Measurements from ENCODE around the gene CHD8. TPM values are rescaled to one million over a fixed set of nuclear protein-coding genes. Genes with fewer than 3 reads are reported as not detected.

CHD8 gene
- total and polyA plus RNA-seq, 10 of the 15 experiments (the other 5 are each of a cell fraction or from before 2014, with no cell fraction given), result 20.2 to 79.5 (median 35.5) TPM

- TF ChIP-seq NR2C1 (IDR thresholded peaks at IDR 0.05) (no peak), RAD51 (IDR thresholded peaks at IDR 0.05) (no peak), CREB1 (IDR thresholded peaks at IDR 0.05; ENCODE audit: low read depth) (no peak), TARDBP (IDR thresholded peaks at IDR 0.05; ENCODE audit: borderline replicate concordance) (no peak), DPF2 (IDR thresholded peaks at IDR 0.05) (no peak), ZNF24 (IDR thresholded peaks at IDR 0.05) (no peak), TCF3 (IDR thresholded peaks at IDR 0.05; ENCODE audit: borderline replicate concordance, insufficient read depth, low read depth, low read length) (no peak), NKRF (conservative IDR thresholded peaks at IDR 0.05) (no peak), BCL3 (IDR thresholded peaks at IDR 0.05; ENCODE audit: borderline replicate concordance, insufficient read depth, low read depth, low read length, poor library complexity, severe bottlenecking) (no peak), SREBF2 (IDR thresholded peaks at IDR 0.05; ENCODE audit: low read length) (no peak), ZNF207 (IDR thresholded peaks at IDR 0.05; ENCODE audit: borderline replicate concordance) (no peak)
- TF ChIP-seq, protein P1, sequence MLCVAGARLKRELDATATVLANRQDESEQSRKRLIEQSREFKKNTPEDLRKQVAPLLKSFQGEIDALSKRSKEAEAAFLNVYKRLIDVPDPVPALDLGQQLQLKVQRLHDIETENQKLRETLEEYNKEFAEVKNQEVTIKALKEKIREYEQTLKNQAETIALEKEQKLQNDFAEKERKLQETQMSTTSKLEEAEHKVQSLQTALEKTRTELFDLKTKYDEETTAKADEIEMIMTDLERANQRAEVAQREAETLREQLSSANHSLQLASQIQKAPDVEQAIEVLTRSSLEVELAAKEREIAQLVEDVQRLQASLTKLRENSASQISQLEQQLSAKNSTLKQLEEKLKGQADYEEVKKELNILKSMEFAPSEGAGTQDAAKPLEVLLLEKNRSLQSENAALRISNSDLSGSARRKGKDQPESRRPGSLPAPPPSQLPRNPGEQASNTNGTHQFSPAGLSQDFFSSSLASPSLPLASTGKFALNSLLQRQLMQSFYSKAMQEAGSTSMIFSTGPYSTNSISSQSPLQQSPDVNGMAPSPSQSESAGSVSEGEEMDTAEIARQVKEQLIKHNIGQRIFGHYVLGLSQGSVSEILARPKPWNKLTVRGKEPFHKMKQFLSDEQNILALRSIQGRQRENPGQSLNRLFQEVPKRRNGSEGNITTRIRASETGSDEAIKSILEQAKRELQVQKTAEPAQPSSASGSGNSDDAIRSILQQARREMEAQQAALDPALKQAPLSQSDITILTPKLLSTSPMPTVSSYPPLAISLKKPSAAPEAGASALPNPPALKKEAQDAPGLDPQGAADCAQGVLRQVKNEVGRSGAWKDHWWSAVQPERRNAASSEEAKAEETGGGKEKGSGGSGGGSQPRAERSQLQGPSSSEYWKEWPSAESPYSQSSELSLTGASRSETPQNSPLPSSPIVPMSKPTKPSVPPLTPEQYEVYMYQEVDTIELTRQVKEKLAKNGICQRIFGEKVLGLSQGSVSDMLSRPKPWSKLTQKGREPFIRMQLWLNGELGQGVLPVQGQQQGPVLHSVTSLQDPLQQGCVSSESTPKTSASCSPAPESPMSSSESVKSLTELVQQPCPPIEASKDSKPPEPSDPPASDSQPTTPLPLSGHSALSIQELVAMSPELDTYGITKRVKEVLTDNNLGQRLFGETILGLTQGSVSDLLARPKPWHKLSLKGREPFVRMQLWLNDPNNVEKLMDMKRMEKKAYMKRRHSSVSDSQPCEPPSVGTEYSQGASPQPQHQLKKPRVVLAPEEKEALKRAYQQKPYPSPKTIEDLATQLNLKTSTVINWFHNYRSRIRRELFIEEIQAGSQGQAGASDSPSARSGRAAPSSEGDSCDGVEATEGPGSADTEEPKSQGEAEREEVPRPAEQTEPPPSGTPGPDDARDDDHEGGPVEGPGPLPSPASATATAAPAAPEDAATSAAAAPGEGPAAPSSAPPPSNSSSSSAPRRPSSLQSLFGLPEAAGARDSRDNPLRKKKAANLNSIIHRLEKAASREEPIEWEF (IDR thresholded peaks at IDR 0.05; ENCODE audit: insufficient replicate concordance, low read depth, low read length), result no peak
- TF ChIP-seq, protein P2, sequence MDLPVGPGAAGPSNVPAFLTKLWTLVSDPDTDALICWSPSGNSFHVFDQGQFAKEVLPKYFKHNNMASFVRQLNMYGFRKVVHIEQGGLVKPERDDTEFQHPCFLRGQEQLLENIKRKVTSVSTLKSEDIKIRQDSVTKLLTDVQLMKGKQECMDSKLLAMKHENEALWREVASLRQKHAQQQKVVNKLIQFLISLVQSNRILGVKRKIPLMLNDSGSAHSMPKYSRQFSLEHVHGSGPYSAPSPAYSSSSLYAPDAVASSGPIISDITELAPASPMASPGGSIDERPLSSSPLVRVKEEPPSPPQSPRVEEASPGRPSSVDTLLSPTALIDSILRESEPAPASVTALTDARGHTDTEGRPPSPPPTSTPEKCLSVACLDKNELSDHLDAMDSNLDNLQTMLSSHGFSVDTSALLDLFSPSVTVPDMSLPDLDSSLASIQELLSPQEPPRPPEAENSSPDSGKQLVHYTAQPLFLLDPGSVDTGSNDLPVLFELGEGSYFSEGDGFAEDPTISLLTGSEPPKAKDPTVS (IDR thresholded peaks at IDR 0.05; ENCODE audit: low read depth, low read length), result no peak
- Histone ChIP-seq H3K27ac (ENCODE audit: control insufficient read depth, insufficient read depth) (no peak overlapping the region), H3K9me3 (replicated peaks; ENCODE audit: control insufficient read depth, insufficient read depth, low read length) (no peaks in the 10 kb centered on the region), H4K20me1 (ENCODE audit: control insufficient read depth, insufficient read depth) (no peaks in the 10 kb centered on the region), H3K36me3 (ENCODE audit: control insufficient read depth in 2 of 2, insufficient read depth in 2 of 2, low read length in 1 of 2) (peaks cover 7 to 25% of the 10 kb centered on the region in 2 experiments), H3K79me2 (ENCODE audit: control insufficient read depth, insufficient read depth, low read length) (no peaks in the 10 kb centered on the region), H3K4me1 (ENCODE audit: control insufficient read depth, insufficient read depth, low read length) (peaks cover 3% of the 10 kb centered on the region; the same call in 1 of the 2 replicates), H2AFZ (ENCODE audit: control insufficient read depth, low read depth, low read length) (no peak overlapping the region), H3K27me3 (replicated peaks in 1 of 2; ENCODE audit: control insufficient read depth in 2 of 2, insufficient read depth in 2 of 2, low read length in 1 of 2) (no peaks in the 10 kb centered on the region), H3K9ac (ENCODE audit: control insufficient read depth, insufficient read depth, low read length) (no peak overlapping the region), H3K4me3 (no peak overlapping the region), H3K4me2 (ENCODE audit: control insufficient read depth, insufficient read depth) (no peak overlapping the region)
- ChIA-PET POLR2A (no interaction called here), CTCF (no interaction called here), SMC1A (ENCODE audit: uncharacterized antibody, unreplicated experiment) (no interaction called here), RAD21 (ENCODE audit: unreplicated experiment) (no interaction called here)
- intact Hi-C loops (cut with micrococcal nuclease; ENCODE audit: unreplicated experiment), result no loop called here
- no peak for FAIRE-seq
- no peak for ATAC-seq
- 71% methylated on average over 3 of the region's 3 CpGs for WGBS (ENCODE audit: insufficient coverage, insufficient replicate concordance, low lambda C conversion rate, missing lambda C conversion rate)
- no TSS peak for BruUV-seq (replicated peaks)
- in situ Hi-C loops (cut with MboI), result no loop called here
- no peak for DNase-seq (ENCODE audit: low read depth, low spot score)
Observed at GRCh38 chr14:21350539-21350938, 105.4 kb downstream of the CHD8 start.

Data from GM12878 (cell line).